Measurements from ENCODE around the gene PALM3.

DNA sequence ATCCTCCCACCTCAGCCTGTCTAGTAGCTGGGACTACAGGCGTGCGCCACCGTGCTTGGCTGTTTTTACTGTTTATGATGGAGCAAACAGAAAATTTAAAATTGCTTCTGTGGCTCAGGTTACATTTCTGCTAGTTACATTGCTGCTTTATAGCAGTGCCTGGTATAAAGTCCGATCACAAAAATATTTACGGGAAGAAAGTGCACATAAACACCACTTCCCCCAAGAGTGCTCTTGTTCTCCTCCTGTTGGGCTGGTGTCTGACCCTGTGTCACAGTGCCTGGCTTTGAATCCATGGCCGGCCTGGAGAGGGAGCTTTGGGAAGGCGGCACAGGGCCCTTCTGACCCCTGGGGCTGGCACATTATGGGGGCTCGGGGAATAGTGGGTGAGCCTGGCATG is 43.8 kb upstream of the PALM3 start:
- TF ChIP-seq, protein P1, sequence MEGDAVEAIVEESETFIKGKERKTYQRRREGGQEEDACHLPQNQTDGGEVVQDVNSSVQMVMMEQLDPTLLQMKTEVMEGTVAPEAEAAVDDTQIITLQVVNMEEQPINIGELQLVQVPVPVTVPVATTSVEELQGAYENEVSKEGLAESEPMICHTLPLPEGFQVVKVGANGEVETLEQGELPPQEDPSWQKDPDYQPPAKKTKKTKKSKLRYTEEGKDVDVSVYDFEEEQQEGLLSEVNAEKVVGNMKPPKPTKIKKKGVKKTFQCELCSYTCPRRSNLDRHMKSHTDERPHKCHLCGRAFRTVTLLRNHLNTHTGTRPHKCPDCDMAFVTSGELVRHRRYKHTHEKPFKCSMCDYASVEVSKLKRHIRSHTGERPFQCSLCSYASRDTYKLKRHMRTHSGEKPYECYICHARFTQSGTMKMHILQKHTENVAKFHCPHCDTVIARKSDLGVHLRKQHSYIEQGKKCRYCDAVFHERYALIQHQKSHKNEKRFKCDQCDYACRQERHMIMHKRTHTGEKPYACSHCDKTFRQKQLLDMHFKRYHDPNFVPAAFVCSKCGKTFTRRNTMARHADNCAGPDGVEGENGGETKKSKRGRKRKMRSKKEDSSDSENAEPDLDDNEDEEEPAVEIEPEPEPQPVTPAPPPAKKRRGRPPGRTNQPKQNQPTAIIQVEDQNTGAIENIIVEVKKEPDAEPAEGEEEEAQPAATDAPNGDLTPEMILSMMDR (IDR thresholded peaks at IDR 0.05): no peak
- TF ChIP-seq POLR2A (IDR thresholded peaks at IDR 0.05; ENCODE audit: low read depth) (no peak), POLR2AphosphoS5 (IDR thresholded peaks at IDR 0.05) (no peak), EP300 (IDR thresholded peaks at IDR 0.05) (no peak)
